GM13977 (cell line): ENCODE data around the gene MRPL53.
"Not testable (repeated sequence)": the region's sequence is repeated elsewhere in the genome, so short reads cannot be mapped to it uniquely, and the experiment has no call there.

Experiments used
- DNase-seq: peaks from one replicate; pipeline ENCODE4 v3.0.0; 2012; ENCODE audit warnings: low spot score
- in situ Hi-C: fragments of 300-500 bp; cut with MboI; formaldehyde crosslinking; loops from one replicate; pipeline ENCODE4 v1.12.0; 2022; ENCODE audit warnings: low sequenced_read_pairs, low pct_unique_long_range_greater_than_20kb, mixed read lengths, inconsistent platforms; ENCODE audit not compliant: unreplicated experiment
- TF ChIP-seq, protein P1 (sequence below): IDR thresholded peaks from 2 replicates; pipeline ENCODE4 v1.5.1; 2012; ENCODE audit warnings: mild to moderate bottlenecking, control low read depth; ENCODE audit not compliant: insufficient read depth; ENCODE audit errors: extremely low read depth, missing control alignments

MRPL53 gene

DNA sequence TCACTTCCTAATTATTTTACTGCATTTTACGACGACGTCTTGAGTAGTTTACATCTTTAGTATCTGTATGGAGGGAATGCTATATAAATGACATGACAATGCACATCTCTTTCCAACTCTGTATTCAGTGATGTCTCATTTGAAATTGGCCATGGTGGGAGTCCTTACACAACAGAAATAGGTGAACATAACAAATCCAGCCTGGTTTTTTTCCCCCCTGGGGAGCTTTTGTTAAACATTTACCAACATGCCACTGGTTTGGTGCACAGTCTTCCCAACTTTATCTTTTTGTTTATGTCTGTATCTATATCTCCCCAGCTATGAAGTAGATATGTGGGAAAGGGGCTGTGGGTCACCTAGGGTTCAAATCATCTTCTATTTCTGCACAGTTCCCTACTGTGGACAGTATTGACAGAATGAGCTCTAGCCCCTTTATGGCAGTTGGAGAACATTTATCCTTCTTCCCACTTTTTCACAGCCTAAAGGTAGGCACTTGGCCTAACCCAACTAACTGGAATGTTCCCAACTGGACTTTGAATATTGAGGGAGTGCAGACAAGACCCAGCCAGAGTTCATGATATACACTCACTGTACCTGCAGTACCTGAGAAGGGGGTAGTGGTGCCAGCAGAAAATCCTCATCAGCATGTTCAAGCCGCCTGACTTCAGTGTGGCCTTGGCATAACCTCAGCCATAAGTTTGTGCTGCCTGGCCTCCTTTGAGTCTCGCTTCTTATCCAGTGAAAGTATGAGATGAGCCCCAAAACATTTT is 25.1 kb downstream of the MRPL53 start:
- TF ChIP-seq, protein P1, sequence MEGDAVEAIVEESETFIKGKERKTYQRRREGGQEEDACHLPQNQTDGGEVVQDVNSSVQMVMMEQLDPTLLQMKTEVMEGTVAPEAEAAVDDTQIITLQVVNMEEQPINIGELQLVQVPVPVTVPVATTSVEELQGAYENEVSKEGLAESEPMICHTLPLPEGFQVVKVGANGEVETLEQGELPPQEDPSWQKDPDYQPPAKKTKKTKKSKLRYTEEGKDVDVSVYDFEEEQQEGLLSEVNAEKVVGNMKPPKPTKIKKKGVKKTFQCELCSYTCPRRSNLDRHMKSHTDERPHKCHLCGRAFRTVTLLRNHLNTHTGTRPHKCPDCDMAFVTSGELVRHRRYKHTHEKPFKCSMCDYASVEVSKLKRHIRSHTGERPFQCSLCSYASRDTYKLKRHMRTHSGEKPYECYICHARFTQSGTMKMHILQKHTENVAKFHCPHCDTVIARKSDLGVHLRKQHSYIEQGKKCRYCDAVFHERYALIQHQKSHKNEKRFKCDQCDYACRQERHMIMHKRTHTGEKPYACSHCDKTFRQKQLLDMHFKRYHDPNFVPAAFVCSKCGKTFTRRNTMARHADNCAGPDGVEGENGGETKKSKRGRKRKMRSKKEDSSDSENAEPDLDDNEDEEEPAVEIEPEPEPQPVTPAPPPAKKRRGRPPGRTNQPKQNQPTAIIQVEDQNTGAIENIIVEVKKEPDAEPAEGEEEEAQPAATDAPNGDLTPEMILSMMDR = no peak
- DNase-seq = no peak
- in situ Hi-C loops = no loop called here

GRCh38 chr2:74444498-74445318 is 27.8 kb downstream of the MRPL53 start:
- no peak for DNase-seq
- in situ Hi-C loops = no loop called here
- TF ChIP-seq, protein P1 = no peak

- DNase-seq, in situ Hi-C loops: not testable (repeated sequence)
Measured at GRCh38 chr2:74442483-74443297, 29.8 kb downstream of the MRPL53 start.

DNA sequence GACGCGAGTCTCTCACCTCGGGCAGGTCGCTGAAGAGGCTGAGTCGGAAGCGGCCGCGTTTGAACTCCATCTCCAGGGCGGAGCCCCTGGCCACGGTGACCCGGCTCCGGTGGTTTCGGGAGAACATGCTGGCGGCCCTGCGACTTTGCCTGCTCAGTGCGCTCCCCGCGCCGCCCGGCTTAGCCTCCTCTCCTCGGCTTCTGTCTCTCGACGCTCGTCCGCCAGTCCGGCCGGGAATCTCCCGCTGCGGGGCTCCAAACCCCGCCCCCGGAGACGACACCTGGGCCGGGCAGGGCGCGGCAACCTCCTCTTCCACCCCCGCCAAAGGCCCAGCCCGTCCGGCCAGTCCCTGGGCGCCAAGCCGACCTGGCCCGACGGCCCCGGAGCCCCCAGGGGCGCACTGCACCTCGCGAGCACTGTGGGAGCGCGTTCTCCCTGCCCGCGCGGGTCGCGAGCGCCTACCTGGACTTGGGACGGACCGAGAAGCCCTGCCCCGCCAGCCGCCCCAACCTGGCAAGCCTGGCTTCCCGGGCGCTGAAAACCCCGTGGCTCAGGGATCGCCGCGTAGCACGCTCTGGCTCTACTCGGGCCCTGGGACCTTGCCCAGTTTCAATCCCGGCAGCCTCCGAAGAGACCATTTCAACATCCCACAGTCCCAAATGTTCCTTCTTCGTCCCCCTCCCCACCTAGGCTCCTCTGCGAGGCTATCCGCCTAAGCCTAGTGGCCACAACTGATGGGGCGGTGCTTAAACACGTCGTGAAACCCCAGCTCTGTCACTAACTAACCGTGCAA is 30.6 kb downstream of the MRPL53 start, which contains the start of gene RTKN:
RTKN (minus strand) TSS at position 248 of the 793 bp plus-strand sequence; CDS start at position 127, 121 bp downstream.
- TF ChIP-seq, protein P1 = no peak
- peak; percentile 71 for DNase-seq
- in situ Hi-C loops = no loop called here

DNA sequence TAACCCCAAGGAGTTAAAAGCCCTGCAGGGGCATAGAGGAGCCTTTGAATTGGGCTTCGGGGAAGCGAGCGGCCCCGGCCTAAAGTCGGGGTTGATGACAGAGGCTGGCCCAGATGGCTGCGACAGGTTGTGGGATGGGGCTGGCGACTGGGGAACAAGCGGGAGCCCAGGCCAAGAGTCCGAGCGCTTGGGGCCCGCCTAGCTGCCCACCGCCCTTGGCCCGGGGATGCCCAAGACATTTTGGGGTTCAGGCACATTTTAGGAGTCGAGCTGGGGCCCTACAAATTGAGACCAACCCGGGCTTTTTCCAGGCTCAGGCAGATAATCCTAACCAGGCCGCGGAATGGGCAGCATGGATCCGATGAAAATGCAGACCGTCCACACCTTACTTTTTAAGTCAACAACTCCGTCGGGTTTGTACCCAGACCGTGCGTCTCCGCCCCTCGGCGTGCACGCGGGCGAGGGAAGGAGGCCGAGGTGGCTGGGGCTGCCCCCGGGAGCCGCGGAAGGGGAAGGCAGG is 31.2 kb downstream of the MRPL53 start:
- TF ChIP-seq, protein P1 = no peak
- DNase-seq = no peak
- in situ Hi-C loops = no loop called here

GRCh38 chr2:74440378-74441169 is 31.9 kb downstream of the MRPL53 start:
- TF ChIP-seq, protein P1 = no peak
- in situ Hi-C loops = no loop called here

More at GRCh38 chr2:74440378-74441169, 31.9 kb downstream of the MRPL53 start:
- DNase-seq = peak; percentile 98
